ENCODE data around the gene MPPED2. TPM values are rescaled to one million over a fixed set of nuclear protein-coding genes. Genes with fewer than 3 reads are reported as not detected.
"Not testable (repeated sequence)": the region's sequence is repeated elsewhere in the genome, so short reads cannot be mapped to it uniquely, and the experiment has no call there.

MPPED2 gene
- total RNA-seq, 6 experiments from 2014 or later = not detected

GRCh38 chr11:30561691-30562415, 24.3 kb downstream of the MPPED2 start:
- Mint-ChIP-seq H3K4me3 (no peak overlapping the region), H3K4me1 (ENCODE audit: low read depth) (no peaks in the 10 kb centered on the region), H3K36me3 (ENCODE audit: low read depth) (no peaks in the 10 kb centered on the region), H3K27me3 (ENCODE audit: insufficient read depth) (no peaks in the 10 kb centered on the region), H3K27ac (no peak overlapping the region), H3K9me3 (peaks cover 40% of the 10 kb centered on the region)
- no peak for TF ChIP-seq CTCF (IDR thresholded peaks at IDR 0.05)
- DNase-seq = no peak

- Mint-ChIP-seq H3K36me3 (ENCODE audit: low read depth) (peaks cover 4% of the 10 kb centered on the region; the same call in 1 of the 2 replicates), H3K4me3 (no peak overlapping the region), H3K9me3 (peaks cover 37% of the 10 kb centered on the region), H3K27ac (no peak overlapping the region), H3K4me1 (ENCODE audit: low read depth) (no peaks in the 10 kb centered on the region), H3K27me3 (ENCODE audit: insufficient read depth) (no peaks in the 10 kb centered on the region)
- no peak for DNase-seq
- TF ChIP-seq CTCF (IDR thresholded peaks at IDR 0.05) = no peak
Observed at GRCh38 chr11:30560206-30561106, 25.7 kb downstream of the MPPED2 start.

- DNase-seq = no peak
- H3K27me3 Mint-ChIP-seq (ENCODE audit: insufficient read depth) = no peaks in the 10 kb centered on the region
Observed at GRCh38 chr11:30559004-30559403, 27.1 kb downstream of the MPPED2 start.

GRCh38 chr11:30554587-30554986, 31.6 kb downstream of the MPPED2 start:
- H3K36me3 Mint-ChIP-seq (ENCODE audit: low read depth); DNase-seq: not testable (repeated sequence)

More at GRCh38 chr11:30559004-30559403, 27.1 kb downstream of the MPPED2 start:
- no peak for TF ChIP-seq CTCF (IDR thresholded peaks at IDR 0.05)
- H3K9me3 Mint-ChIP-seq = peaks cover 38% of the 10 kb centered on the region
- no peak overlapping the region for H3K27ac Mint-ChIP-seq
- no peak overlapping the region for H3K4me3 Mint-ChIP-seq
- H3K36me3 Mint-ChIP-seq (ENCODE audit: low read depth) = peaks cover 6% of the 10 kb centered on the region; the same call in 1 of the 2 replicates
- no peaks in the 10 kb centered on the region for H3K4me1 Mint-ChIP-seq (ENCODE audit: low read depth)

GRCh38 chr11:30553521-30554110, 32.5 kb downstream of the MPPED2 start:
- DNase-seq = no peak
- H3K27ac Mint-ChIP-seq = no peak overlapping the region
- peaks cover 39% of the 10 kb centered on the region for H3K9me3 Mint-ChIP-seq

More at GRCh38 chr11:30554587-30554986, 31.6 kb downstream of the MPPED2 start:
- H3K4me1 Mint-ChIP-seq (ENCODE audit: low read depth); H3K27me3 Mint-ChIP-seq (ENCODE audit: insufficient read depth); H3K4me3 Mint-ChIP-seq; H3K27ac Mint-ChIP-seq: not testable (repeated sequence)
- peaks cover 40% of the 10 kb centered on the region for H3K9me3 Mint-ChIP-seq

More at GRCh38 chr11:30553521-30554110, 32.5 kb downstream of the MPPED2 start:
- TF ChIP-seq CTCF (IDR thresholded peaks at IDR 0.05) = no peak
- Mint-ChIP-seq H3K27me3 (ENCODE audit: insufficient read depth) (no peaks in the 10 kb centered on the region), H3K4me3 (no peak overlapping the region), H3K4me1 (ENCODE audit: low read depth) (no peaks in the 10 kb centered on the region), H3K36me3 (ENCODE audit: low read depth) (peaks cover 6% of the 10 kb centered on the region; the same call in 1 of the 2 replicates)
